ENCODE measurements around the gene DNAAF9.

DNAAF9 gene

DNA sequence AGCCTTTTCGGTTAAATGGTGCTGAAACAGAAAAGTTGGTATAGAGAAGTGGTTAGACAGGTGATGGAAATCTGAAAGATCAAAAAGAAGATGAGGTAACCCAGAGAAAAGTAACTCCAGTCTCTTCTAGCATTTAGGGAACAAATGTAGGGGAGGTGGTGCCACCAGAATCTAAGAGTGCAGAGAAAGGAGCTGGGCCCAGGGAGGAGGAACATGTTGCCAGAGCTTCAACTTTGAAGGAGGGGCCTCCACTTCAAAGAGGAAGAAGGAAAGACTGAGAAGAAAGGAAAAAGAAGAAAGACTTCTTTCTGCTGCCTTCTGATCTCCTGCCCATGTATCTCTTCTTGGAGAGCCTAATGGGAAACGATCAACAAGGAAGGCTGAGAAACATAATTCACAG is 39.9 kb upstream of the DNAAF9 start:
- Histone ChIP-seq H3K27ac (ENCODE audit: low read depth, low read length) (no peak overlapping the region), H3K9me3 (ENCODE audit: insufficient read depth, low read length) (no peaks in the 10 kb centered on the region), H3K27me3 (ENCODE audit: low read length) (no peaks in the 10 kb centered on the region), H4K20me1 (ENCODE audit: low read depth, low read length) (no peaks in the 10 kb centered on the region), H3K9me2 (replicated peaks; ENCODE audit: insufficient read depth, low read length) (no peaks in the 10 kb centered on the region), H3K36me3 (ENCODE audit: low read length) (no peaks in the 10 kb centered on the region), H2AFZ (ENCODE audit: low read depth, low read length, severe bottlenecking) (no peak overlapping the region), H3K4me3 (ENCODE audit: insufficient read depth, low read length, poor library complexity, severe bottlenecking) (no peak overlapping the region), H3K9ac (ENCODE audit: low read length) (no peak overlapping the region), H3K4me2 (ENCODE audit: low read depth, low read length, poor library complexity, severe bottlenecking) (no peak overlapping the region), H3K79me2 (ENCODE audit: insufficient read depth, low read length) (no peaks in the 10 kb centered on the region), H3F3A (ENCODE audit: insufficient read depth) (no peaks in the 10 kb centered on the region)
- TF ChIP-seq, protein P1, sequence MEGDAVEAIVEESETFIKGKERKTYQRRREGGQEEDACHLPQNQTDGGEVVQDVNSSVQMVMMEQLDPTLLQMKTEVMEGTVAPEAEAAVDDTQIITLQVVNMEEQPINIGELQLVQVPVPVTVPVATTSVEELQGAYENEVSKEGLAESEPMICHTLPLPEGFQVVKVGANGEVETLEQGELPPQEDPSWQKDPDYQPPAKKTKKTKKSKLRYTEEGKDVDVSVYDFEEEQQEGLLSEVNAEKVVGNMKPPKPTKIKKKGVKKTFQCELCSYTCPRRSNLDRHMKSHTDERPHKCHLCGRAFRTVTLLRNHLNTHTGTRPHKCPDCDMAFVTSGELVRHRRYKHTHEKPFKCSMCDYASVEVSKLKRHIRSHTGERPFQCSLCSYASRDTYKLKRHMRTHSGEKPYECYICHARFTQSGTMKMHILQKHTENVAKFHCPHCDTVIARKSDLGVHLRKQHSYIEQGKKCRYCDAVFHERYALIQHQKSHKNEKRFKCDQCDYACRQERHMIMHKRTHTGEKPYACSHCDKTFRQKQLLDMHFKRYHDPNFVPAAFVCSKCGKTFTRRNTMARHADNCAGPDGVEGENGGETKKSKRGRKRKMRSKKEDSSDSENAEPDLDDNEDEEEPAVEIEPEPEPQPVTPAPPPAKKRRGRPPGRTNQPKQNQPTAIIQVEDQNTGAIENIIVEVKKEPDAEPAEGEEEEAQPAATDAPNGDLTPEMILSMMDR (IDR thresholded peaks at IDR 0.05; ENCODE audit: insufficient read depth, low read length, poor library complexity, severe bottlenecking): no peak
- no peak for TF ChIP-seq EZH2phosphoT487 (conservative IDR thresholded peaks at IDR 0.05; ENCODE audit: low read length)

DNA sequence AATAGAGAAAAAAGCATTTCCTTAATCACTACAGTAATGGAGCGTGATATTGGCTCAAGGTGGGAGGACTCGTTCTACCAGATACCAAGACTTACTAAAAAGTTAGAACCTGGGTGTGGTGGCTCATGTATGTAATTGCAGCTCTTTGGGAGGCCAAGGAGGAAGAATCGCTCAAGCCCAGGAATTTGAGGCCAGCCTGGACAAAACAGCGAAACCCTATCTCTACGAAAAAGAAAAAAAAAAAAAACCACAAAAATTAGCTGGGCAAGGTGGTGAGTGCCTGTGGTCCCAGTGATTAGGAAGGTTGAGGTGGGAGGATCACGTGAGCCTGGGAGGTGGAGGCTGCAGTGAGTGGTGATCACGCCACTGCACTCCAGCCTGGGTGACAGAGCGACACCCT is 39.3 kb upstream of the DNAAF9 start:
- Histone ChIP-seq H3K27ac (ENCODE audit: low read depth, low read length) (no peak overlapping the region), H3F3A (ENCODE audit: insufficient read depth) (no peaks in the 10 kb centered on the region), H3K4me3 (ENCODE audit: insufficient read depth, low read length, poor library complexity, severe bottlenecking) (no peak overlapping the region), H3K36me3 (ENCODE audit: low read length) (no peaks in the 10 kb centered on the region), H3K79me2 (ENCODE audit: insufficient read depth, low read length) (no peaks in the 10 kb centered on the region), H2AFZ (ENCODE audit: low read depth, low read length, severe bottlenecking) (no peak overlapping the region), H3K9me2 (replicated peaks; ENCODE audit: insufficient read depth, low read length) (no peaks in the 10 kb centered on the region), H3K9me3 (ENCODE audit: insufficient read depth, low read length) (no peaks in the 10 kb centered on the region), H3K9ac (ENCODE audit: low read length) (no peak overlapping the region), H3K27me3 (ENCODE audit: low read length) (no peaks in the 10 kb centered on the region), H3K4me2 (ENCODE audit: low read depth, low read length, poor library complexity, severe bottlenecking) (no peak overlapping the region), H4K20me1 (ENCODE audit: low read depth, low read length) (no peaks in the 10 kb centered on the region)
- TF ChIP-seq, protein P1 (IDR thresholded peaks at IDR 0.05; ENCODE audit: insufficient read depth, low read length, poor library complexity, severe bottlenecking): no peak
- no peak for TF ChIP-seq EZH2phosphoT487 (conservative IDR thresholded peaks at IDR 0.05; ENCODE audit: low read length)

- no peak for TF ChIP-seq EZH2phosphoT487 (conservative IDR thresholded peaks at IDR 0.05; ENCODE audit: low read length)
- TF ChIP-seq, protein P1 (IDR thresholded peaks at IDR 0.05; ENCODE audit: insufficient read depth, low read length, poor library complexity, severe bottlenecking): no peak
- no peak overlapping the region for H3K4me2 ChIP-seq (ENCODE audit: low read depth, low read length, poor library complexity, severe bottlenecking)
- H3K27ac ChIP-seq (ENCODE audit: low read depth, low read length): no peak overlapping the region
- no peaks in the 10 kb centered on the region for H3K79me2 ChIP-seq (ENCODE audit: insufficient read depth, low read length)
- H3K4me3 ChIP-seq (ENCODE audit: insufficient read depth, low read length, poor library complexity, severe bottlenecking): no peak overlapping the region
- H4K20me1 ChIP-seq (ENCODE audit: low read depth, low read length): no peaks in the 10 kb centered on the region
- no peaks in the 10 kb centered on the region for H3K9me2 ChIP-seq (replicated peaks; ENCODE audit: insufficient read depth, low read length)
- H3K9ac ChIP-seq (ENCODE audit: low read length): no peak overlapping the region
- no peak overlapping the region for H2AFZ ChIP-seq (ENCODE audit: low read depth, low read length, severe bottlenecking)
- H3K27me3 ChIP-seq (ENCODE audit: low read length): no peaks in the 10 kb centered on the region
- no peaks in the 10 kb centered on the region for H3K9me3 ChIP-seq (ENCODE audit: insufficient read depth, low read length)
- no peaks in the 10 kb centered on the region for H3K36me3 ChIP-seq (ENCODE audit: low read length)
- H3F3A ChIP-seq (ENCODE audit: insufficient read depth): no peaks in the 10 kb centered on the region
Observed at GRCh38 chr20:3436864-3437574, 29.6 kb upstream of the DNAAF9 start.
